GOT3 (cell line): ENCODE results near the gene PCK1.

Experiments used
- DNase-seq: peaks from one replicate; lab custom pipeline; 2025; ENCODE audit warnings: mixed read lengths; lab: John Stamatoyannopoulos, UW

PCK1 gene

DNA sequence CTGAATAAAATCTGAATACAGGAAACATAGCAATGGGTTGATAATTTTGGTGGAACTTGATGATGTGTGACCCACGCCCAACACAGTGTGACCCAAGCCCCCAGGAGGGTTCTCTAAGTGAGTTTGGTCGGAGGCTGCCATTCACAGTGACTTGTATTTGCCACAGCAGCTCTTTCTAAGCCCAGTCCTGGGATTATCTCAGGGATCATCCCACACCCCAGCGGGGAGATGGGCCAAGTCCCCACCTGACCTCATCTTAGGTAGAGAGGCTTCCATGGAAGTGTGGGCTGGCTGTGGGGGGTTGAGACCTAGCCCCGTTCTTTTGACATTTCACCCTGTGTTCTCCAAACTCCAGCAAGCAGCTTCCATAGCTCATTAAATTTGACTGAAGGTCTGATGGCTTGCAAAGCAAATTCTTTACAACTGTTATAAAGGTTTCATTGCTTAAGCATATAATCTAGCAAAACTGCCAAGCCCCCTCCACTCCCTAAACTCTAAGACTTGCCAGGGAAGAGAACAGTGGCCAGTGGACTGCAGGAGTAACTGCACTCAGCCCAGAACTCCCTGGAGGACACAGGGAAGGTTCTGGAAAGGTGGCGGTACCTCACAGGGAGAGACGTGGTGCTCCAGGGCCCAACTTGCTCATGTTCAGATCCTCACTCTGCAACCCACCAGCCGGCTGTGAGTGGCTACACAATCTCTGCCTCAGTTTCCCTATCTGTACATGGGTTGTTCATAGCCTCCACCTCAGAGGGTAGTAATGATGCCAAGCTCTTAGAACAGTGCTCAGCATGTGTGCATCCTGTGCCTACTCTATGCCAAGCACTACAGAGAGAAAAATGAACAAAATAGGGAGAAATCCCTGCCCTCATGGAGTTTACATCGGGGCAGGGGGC, 1.0 kb upstream of the PCK1 start:
- DNase-seq = no peak

DNA sequence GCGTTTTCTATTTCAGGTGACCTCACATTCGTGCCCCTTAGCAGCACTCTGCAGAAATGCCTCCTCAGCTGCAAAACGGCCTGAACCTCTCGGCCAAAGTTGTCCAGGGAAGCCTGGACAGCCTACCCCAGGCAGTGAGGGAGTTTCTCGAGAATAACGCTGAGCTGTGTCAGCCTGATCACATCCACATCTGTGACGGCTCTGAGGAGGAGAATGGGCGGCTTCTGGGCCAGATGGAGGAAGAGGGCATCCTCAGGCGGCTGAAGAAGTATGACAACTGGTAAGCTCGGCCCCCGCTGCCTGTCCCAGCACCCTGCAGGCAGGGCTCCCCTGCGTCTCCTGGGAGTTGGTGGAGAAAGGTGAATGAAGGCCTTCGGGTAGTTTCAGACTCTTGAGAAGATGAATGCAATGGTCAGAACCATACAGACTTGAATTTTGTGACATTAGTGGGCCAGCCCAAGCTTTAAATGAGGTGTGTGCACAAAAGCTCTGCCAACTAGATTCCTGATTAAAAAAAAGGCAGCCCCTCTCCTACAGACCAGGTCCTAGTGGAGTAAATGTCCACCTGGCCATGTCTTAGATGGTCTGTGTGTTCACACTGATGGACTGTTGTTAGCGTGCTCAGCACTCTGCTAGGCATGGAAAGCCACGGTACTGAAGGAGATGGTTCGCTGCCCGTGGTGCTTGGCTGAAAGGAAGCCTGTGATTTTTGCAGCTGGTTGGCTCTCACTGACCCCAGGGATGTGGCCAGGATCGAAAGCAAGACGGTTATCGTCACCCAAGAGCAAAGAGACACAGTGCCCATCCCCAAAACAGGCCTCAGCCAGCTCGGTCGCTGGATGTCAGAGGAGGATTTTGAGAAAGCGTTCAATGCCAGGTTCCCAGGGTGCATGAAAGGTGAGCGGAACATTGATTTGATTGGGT, 708 bp downstream of the PCK1 start:
- DNase-seq = no peak

- no peak for DNase-seq
Measured at GRCh38 chr20:57562541-57563465, 1.9 kb downstream of the PCK1 start.

DNA sequence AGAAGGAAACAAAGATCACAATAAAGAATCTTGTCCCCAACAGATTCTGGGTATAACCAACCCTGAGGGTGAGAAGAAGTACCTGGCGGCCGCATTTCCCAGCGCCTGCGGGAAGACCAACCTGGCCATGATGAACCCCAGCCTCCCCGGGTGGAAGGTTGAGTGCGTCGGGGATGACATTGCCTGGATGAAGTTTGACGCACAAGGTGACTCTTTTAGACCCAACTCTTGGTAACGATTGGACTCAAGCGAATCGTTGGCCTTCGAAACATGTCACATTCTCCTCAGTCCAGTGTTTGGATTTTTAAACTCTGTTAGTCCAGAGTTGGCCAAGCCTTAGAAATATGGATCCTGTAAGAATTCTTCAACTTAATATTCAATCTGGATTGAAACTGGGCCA, 2.6 kb downstream of the PCK1 start:
- no peak for DNase-seq

DNA sequence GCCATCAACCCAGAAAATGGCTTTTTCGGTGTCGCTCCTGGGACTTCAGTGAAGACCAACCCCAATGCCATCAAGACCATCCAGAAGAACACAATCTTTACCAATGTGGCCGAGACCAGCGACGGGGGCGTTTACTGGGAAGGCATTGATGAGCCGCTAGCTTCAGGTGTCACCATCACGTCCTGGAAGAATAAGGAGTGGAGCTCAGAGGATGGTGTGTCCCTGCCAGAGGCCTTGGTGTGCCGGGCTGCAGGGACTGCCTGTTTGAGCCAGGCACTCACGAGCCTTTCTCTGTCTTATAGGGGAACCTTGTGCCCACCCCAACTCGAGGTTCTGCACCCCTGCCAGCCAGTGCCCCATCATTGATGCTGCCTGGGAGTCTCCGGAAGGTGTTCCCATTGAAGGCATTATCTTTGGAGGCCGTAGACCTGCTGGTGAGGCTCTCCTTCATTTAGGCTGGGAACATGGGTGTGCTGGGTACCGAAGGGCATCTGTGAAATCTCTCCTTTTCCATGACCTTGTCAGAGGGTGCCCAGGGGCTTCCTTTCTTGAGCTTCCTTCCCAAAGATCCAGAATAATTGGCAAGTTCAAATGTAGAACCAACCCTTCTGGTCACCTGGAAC, 3.4 kb downstream of the PCK1 start:
- no peak for DNase-seq

DNA sequence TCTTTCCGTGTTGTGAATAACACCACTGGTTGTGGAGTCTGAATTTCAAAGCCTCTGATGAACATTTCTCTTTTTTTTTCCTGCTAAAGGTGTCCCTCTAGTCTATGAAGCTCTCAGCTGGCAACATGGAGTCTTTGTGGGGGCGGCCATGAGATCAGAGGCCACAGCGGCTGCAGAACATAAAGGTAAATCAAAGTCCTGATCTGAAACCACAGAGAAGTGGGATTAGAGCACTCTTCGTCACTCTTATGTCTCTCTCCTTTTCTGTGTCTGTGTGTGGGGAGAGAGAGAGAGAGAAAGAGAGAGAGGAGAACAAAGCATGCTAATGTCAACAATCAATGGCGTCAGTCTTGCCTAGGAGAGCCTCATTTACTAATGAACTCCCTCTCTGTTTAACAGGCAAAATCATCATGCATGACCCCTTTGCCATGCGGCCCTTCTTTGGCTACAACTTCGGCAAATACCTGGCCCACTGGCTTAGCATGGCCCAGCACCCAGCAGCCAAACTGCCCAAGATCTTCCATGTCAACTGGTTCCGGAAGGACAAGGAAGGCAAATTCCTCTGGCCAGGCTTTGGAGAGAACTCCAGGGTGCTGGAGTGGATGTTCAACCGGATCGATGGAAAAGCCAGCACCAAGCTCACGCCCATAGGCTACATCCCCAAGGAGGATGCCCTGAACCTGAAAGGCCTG, 4.2 kb downstream of the PCK1 start:
- DNase-seq = no peak

DNA sequence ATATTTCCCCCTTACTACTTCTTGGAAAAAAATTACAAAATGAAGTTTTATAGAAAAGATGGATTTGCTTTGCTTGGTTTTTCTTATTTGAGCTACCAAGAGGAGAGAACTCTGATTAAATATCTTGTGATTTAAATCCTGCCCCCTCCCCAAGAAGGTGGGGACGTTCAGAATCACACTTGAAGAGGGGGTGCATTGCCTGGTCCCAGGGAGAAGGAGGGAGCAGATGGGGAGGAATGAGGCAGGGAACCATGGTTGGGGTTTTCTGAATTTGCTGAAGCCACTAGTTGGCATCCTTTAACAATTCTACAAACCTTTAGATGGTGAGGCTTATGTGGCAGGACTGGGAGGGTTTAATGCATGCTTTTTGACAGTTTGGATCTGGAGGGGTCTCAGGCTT, 5.5 kb downstream of the PCK1 start:
- DNase-seq = no peak

- DNase-seq = no peak
Measured at GRCh38 chr20:57566803-57567459, 6.0 kb downstream of the PCK1 start.

DNA sequence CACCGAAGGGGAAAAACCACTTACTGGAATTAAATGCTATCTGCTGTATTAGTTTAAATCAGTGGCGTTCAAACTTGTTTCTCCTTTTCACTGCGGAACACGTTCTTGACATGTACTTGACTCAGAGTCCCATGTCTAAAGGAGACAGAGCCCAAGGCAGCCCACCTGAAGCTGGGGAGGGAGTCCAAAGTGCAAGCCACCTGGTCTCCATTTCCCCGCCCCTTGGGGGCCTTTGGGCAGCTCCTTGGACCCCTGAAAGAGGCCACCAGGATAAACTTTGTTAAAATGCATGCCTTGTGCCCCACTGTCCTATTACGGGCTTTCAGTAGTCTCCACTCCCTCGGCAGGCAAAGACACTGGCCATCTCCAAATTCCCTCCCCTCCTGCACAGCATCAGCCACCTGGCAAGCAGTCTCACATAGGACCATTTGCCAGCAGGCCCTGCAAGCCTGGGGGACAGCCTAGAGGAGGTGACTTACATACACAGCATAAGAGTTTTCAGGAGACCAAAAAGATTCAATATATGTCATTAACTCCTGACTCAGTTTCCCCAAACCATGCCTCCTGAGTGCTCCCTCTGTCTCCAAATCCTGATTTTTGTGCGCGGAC, 6.7 kb downstream of the PCK1 start:
- DNase-seq = no peak

- DNase-seq = no peak
Measured at GRCh38 chr20:57568088-57568896, 7.4 kb downstream of the PCK1 start.

GRCh38 chr20:57568960-57569359, 8.1 kb downstream of the PCK1 start:
- no peak for DNase-seq

DNA sequence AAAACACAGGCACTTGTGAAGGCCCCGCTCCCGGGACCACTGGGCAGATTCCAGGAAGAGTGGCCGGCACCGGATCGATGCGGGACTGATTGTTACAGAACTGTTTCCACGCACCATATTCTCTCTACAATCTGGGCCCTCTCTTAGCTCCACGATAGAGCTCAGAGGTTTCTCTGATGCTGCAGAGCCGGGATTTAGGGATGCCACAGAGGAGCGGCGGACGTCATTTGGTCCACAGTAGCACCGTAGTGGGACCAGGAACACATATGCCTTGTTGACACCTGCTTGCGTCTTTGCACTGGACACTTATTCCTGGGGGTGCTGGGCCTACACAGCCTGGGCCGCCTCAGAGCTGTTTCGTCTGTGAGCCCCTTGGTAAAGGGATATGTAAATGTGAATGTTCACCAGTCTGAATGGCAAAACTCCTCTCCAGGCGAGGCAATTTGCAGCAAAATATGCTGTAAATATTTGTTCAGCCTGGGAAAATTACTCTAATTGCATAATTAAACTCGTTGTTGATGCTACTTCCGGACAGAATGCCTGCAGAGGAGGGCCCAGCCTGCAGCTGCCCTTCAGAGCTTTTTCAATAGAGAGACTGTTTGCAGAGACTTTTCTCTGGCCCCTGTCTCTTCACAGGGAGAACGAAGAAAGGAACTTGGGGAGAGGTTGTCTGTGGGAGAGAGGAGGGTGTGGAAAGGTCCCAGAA, 9.4 kb downstream of the PCK1 start:
- no peak for DNase-seq

GRCh38 chr20:57570920-57571319, 10.0 kb downstream of the PCK1 start:
- no peak for DNase-seq

DNA sequence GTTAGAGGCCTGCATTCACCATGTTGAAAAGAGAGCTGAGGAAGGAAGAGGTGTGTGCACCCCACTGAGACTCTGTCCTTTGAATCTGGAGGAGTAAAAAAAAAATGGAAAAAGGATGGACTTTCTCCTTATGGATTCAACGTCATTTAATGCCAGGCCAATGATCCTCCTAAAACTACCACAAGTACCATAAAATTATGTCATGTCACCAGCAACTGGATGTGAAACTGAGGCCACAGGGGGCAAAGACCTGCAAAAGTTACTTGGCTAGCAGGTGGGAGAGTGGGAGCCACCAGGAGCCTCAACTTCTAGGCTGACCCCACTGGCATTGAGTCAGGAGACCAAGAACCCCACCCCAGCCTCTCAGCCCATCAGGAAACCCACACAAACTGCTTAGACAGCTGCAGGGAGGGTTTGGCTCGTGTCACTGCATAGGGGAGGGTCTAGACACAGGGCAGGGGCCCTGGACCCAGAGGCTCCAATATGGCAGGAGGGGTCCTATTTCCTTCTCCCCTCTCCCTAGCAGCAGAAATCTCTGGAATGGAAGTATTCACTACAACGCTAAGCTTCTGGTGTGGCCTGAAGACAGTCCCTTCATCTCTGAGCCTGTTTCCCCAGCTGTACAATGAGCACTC, 11.0 kb downstream of the PCK1 start:
- no peak for DNase-seq

DNA sequence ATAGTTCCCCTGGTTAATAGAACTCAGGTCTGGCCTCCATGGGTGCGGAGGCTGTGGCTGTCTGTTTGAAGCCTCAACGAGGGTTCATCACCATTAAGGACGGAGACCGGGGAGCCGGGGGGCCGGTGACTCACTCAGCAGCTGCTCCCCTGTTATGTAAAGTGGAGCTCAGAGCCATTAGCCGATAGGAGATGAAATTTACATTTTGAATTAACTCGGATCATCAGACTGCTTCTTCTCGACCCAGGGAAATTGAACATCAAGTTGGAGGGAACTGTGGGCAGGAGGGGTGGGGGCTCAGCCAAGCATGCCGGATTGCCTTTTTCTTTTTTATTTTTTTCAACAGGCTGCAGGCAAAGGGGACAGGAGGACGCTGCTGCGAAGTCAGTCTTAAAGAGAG, 12.3 kb downstream of the PCK1 start:
- no peak for DNase-seq

GRCh38 chr20:57573894-57574293, 13.0 kb downstream of the PCK1 start:
- DNase-seq = no peak

GRCh38 chr20:57574954-57575353, 14.0 kb downstream of the PCK1 start:
- DNase-seq = no peak

GRCh38 chr20:57576002-57576401, 15.1 kb downstream of the PCK1 start:
- no peak for DNase-seq
